Stomach smooth muscle (tissue), 2 donors: ENCODE data around the gene SPTAN1.
A peak's percentile ranks its signal among the peaks of the same experiment; 100 is the strongest.
"Not testable (repeated sequence)": the region's sequence is repeated elsewhere in the genome, so short reads cannot be mapped to it uniquely, and the experiment has no call there.

Source experiments
- H3K27ac ChIP-seq: one replicate; pipeline ENCODE4 v1.7.0; 2013; ENCODE audit warnings: mild to moderate bottlenecking, low read length, inconsistent platforms
- H3K27me3 ChIP-seq, 2 donors: one replicate each; pipeline ENCODE4 v1.7.0; 2013; ENCODE audit warnings: low read length in 2 of 2; ENCODE audit not compliant: insufficient read depth in 2 of 2, control insufficient read depth in 1 of 2
- H3K36me3 ChIP-seq, 2 donors: one replicate each; pipeline ENCODE4 v1.7.0; 2013; ENCODE audit warnings: low read length in 2 of 2; ENCODE audit not compliant: control insufficient read depth in 2 of 2, insufficient read depth in 2 of 2
- H3K4me1 ChIP-seq: one replicate; pipeline ENCODE4 v1.7.0; 2013; ENCODE audit warnings: low read length; ENCODE audit not compliant: control insufficient read depth, insufficient read depth
- H3K4me3 ChIP-seq, 2 donors: one replicate each; pipeline ENCODE4 v1.7.0; 2013; ENCODE audit warnings: low read length in 2 of 2
- H3K9ac ChIP-seq, 2 donors: one replicate each; pipeline ENCODE4 v1.7.0; 2013; ENCODE audit warnings: low read length in 2 of 2, mild to moderate bottlenecking in 1 of 2
- H3K9me3 ChIP-seq, 2 donors: one replicate each; pipeline ENCODE4 v1.7.0; 2013; ENCODE audit warnings: low read length in 2 of 2; ENCODE audit not compliant: control insufficient read depth in 2 of 2
- donor health status: healthy.
- donor health status: Pancreatic carcinoma.

SPTAN1 gene

GRCh38 chr9:128577206-128577605 is 24.8 kb downstream of the SPTAN1 start:
- Histone ChIP-seq H3K27ac (peak overlapping the region; percentile 11), H3K4me3 (no peak overlapping the region), H3K27me3 (no peaks in the 10 kb centered on the region), H3K36me3 (peaks cover 72 to 73% of the 10 kb centered on the region in 2 donors), H3K4me1 (peaks cover 9% of the 10 kb centered on the region), H3K9me3 (no peaks in the 10 kb centered on the region), H3K9ac (no peak overlapping the region)

- peaks cover 86 to 87% of the 10 kb centered on the region in 2 donors for H3K36me3 ChIP-seq
- H3K27ac ChIP-seq: no peak overlapping the region
- H3K9ac ChIP-seq: no peak overlapping the region
- no peak overlapping the region for H3K4me3 ChIP-seq
- no peaks in the 10 kb centered on the region for H3K27me3 ChIP-seq
- peaks cover 9% of the 10 kb centered on the region for H3K4me1 ChIP-seq
- no peaks in the 10 kb centered on the region for H3K9me3 ChIP-seq
Observed at GRCh38 chr9:128579194-128579593, 26.8 kb downstream of the SPTAN1 start.

DNA sequence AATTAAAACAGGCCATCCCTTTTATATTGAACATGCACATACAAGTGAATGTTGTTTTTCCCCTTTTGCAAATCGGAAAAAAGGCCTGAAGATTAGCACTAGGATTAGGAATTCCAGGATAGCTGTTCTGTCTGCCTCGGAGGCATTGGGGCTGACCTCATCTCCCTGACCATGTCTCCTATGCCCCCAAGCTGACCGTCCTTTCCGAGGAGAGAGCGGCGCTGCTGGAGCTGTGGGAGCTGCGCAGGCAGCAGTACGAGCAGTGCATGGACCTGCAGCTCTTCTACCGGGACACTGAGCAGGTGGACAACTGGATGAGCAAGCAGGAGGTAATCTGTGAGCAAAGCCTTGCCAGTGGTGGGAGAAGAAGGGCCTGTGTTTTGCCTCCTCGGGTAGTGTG is 28.3 kb downstream of the SPTAN1 start:
- H3K27ac ChIP-seq: no peak overlapping the region
- H3K9ac ChIP-seq: no peak overlapping the region
- no peaks in the 10 kb centered on the region for H3K27me3 ChIP-seq
- H3K36me3 ChIP-seq: peaks cover 87 to 91% of the 10 kb centered on the region in 2 donors
- H3K4me1 ChIP-seq: peaks cover 1% of the 10 kb centered on the region
- H3K9me3 ChIP-seq: no peaks in the 10 kb centered on the region
- H3K4me3 ChIP-seq: no peak overlapping the region

DNA sequence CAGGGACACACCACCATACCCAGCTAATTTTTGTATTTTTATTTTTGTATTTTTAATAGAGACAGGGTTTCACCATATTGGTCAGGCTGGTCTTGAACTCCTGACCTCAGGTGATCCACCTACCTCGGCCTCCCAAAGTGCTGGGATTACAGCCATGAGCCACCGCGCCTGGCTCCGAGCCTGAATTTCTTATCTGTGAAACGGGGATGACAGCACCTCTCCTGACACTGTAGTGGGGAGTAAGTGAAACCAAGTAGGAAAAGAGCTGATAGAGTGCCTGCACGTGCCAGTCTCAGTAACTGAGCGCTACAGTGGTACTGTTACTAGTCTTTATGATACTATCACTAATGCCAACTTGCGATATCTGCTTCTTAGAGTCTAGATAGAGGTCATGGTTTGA is 32.8 kb downstream of the SPTAN1 start:
- not testable (repeated sequence) for H3K27ac ChIP-seq, H3K9ac ChIP-seq, H3K27me3 ChIP-seq, H3K4me1 ChIP-seq, H3K9me3 ChIP-seq, H3K4me3 ChIP-seq
- peaks cover 77 to 81% of the 10 kb centered on the region in 2 donors for H3K36me3 ChIP-seq

DNA sequence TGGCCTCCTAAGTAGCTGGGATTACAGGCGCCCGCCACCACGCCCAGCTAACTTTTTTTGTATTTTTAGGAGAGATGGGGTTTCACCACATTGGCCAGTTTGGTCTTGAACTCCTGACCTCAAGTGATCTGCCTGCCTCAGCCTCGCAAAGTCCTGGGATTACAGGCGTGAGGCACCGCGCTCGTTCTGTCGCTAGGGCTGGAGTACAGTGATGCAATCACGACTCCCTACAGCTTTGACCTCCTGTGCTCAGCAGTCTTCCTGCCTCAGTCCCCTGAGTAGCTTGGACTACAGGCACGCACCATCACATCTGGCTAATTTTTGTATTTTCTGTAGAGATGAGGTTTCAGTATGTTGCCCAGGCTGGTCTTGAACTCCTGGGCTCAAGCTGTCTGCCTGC is 34.5 kb downstream of the SPTAN1 start:
- not testable (repeated sequence) for H3K9ac ChIP-seq, H3K4me3 ChIP-seq, H3K9me3 ChIP-seq, H3K4me1 ChIP-seq, H3K27me3 ChIP-seq, H3K27ac ChIP-seq
- peaks cover 75 to 76% of the 10 kb centered on the region in 2 donors for H3K36me3 ChIP-seq

GRCh38 chr9:128587453-128587852 is 35.1 kb downstream of the SPTAN1 start:
- H3K4me1 ChIP-seq: no peaks in the 10 kb centered on the region
- H3K27me3 ChIP-seq: no peaks in the 10 kb centered on the region
- H3K4me3 ChIP-seq: no peak overlapping the region
- no peak overlapping the region for H3K27ac ChIP-seq
- peaks cover 72 to 74% of the 10 kb centered on the region in 2 donors for H3K36me3 ChIP-seq
- H3K9me3 ChIP-seq: no peaks in the 10 kb centered on the region
- no peak overlapping the region for H3K9ac ChIP-seq

GRCh38 chr9:128588581-128589233 is 36.3 kb downstream of the SPTAN1 start:
- Histone ChIP-seq H3K4me3 (no peak overlapping the region), H3K4me1 (no peaks in the 10 kb centered on the region), H3K9ac (no peak overlapping the region), H3K27ac (no peak overlapping the region), H3K9me3 (no peaks in the 10 kb centered on the region), H3K36me3 (peaks cover 69 to 71% of the 10 kb centered on the region in 2 donors), H3K27me3 (no peaks in the 10 kb centered on the region)

- Histone ChIP-seq H3K27ac (no peak overlapping the region), H3K9ac (no peak overlapping the region), H3K36me3 (peaks cover 49 to 52% of the 10 kb centered on the region in 2 donors), H3K4me1 (no peaks in the 10 kb centered on the region), H3K4me3 (no peak overlapping the region), H3K27me3 (no peaks in the 10 kb centered on the region), H3K9me3 (no peaks in the 10 kb centered on the region)
Observed at GRCh38 chr9:128593039-128593438, 40.7 kb downstream of the SPTAN1 start.

GRCh38 chr9:128593856-128594255 is 41.5 kb downstream of the SPTAN1 start:
- no peak overlapping the region for H3K27ac ChIP-seq
- H3K9ac ChIP-seq: no peak overlapping the region
- no peaks in the 10 kb centered on the region for H3K27me3 ChIP-seq
- no peaks in the 10 kb centered on the region for H3K4me1 ChIP-seq
- no peak overlapping the region for H3K4me3 ChIP-seq
- H3K9me3 ChIP-seq: no peaks in the 10 kb centered on the region
- H3K36me3 ChIP-seq: peaks cover 51 to 53% of the 10 kb centered on the region in 2 donors

DNA sequence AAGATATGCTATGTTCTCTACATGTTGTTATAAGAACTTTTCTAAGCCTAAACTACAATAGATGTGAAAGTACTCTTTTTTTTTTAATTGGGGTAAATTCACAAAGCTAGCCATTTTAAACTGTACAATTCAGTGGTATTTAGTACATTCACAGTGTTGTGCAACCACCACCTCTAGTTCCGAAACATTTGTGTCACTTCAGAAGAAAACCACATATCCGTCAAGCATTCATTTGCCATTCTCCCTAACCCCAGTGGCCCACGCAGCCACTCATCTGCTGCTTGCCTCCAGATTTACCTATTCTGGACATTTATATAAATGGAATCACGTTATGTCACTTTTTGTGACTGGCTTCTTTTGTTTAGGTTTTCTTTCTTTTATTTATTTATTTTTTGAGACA is 43.1 kb downstream of the SPTAN1 start:
- H3K27ac ChIP-seq: no peak overlapping the region
- no peak overlapping the region for H3K4me3 ChIP-seq
- no peaks in the 10 kb centered on the region for H3K9me3 ChIP-seq
- H3K4me1 ChIP-seq: no peaks in the 10 kb centered on the region
- H3K27me3 ChIP-seq: no peaks in the 10 kb centered on the region
- peaks cover 53 to 54% of the 10 kb centered on the region in 2 donors for H3K36me3 ChIP-seq
- no peak overlapping the region for H3K9ac ChIP-seq

DNA sequence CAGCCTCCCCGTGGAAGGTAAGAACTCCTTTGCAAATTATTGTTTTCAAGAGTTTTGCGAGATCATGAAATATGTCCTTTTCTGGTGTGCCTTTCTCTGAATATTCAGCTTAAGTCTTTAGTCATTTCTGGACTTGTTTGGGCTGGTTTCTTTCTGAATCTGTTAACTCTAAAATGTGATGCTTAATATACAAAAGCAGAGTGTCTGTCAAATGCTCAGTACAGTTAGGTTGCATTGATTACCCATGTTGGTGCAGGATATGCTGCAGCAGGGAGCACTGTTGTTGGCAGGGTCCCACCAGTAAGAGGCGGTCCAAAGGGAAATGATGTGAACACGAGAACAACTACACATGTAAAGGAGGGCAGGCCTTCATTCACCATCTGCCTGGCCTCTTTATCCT is 47.7 kb downstream of the SPTAN1 start:
- Histone ChIP-seq H3K36me3 (peaks cover 46 to 47% of the 10 kb centered on the region in 2 donors), H3K27me3 (no peaks in the 10 kb centered on the region), H3K27ac (no peak overlapping the region), H3K9me3 (no peaks in the 10 kb centered on the region), H3K9ac (no peak overlapping the region), H3K4me3 (no peak overlapping the region), H3K4me1 (peaks cover 2% of the 10 kb centered on the region)
